ENCODE data around the gene MBTPS1.

MBTPS1 gene

DNA sequence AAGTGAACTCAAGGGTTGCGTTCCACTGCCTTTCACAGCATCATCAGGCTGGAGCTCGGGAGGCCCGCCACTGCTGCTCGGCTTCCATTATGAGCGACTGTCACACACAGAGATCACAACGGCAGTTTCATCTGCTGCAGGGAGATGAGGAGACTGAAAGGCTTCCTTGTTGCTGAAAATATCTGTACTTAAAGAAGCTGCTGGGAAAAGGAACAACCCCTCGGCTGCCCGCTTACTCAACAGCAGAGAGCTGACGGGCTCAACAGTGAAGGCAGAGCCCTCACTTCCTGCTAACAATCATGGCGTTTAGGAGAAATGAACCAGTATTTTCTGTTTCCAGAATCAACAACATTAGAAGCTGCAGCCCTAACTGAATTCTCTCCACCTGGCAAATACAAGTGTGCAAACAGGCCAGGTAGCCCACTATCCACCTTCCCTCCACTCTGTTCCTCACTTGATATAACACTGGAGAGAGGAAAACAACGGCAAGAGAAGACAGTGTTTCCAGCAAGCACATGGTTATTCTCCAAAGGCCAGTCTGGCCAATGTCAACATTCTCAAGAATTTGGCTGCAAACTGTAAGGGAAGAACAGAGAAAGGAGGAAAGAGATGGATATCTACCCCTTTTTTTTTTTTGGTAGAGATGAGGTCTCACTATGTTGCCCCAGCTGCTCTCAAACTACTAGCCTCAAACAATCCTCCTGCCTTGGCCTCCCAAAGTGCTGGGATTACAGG, 33.7 kb downstream of the MBTPS1 start:
- peak overlapping the region; percentile 52 for H3K27ac Mint-ChIP-seq
- peaks cover 70% of the 10 kb centered on the region for H3K36me3 Mint-ChIP-seq (ENCODE audit: low read depth)
- no peaks in the 10 kb centered on the region for H3K27me3 Mint-ChIP-seq (ENCODE audit: low read depth, poor library complexity)
- H3K4me1 Mint-ChIP-seq = peaks cover 10% of the 10 kb centered on the region
- no peaks in the 10 kb centered on the region for H3K9me3 Mint-ChIP-seq
- TF ChIP-seq, protein P1, sequence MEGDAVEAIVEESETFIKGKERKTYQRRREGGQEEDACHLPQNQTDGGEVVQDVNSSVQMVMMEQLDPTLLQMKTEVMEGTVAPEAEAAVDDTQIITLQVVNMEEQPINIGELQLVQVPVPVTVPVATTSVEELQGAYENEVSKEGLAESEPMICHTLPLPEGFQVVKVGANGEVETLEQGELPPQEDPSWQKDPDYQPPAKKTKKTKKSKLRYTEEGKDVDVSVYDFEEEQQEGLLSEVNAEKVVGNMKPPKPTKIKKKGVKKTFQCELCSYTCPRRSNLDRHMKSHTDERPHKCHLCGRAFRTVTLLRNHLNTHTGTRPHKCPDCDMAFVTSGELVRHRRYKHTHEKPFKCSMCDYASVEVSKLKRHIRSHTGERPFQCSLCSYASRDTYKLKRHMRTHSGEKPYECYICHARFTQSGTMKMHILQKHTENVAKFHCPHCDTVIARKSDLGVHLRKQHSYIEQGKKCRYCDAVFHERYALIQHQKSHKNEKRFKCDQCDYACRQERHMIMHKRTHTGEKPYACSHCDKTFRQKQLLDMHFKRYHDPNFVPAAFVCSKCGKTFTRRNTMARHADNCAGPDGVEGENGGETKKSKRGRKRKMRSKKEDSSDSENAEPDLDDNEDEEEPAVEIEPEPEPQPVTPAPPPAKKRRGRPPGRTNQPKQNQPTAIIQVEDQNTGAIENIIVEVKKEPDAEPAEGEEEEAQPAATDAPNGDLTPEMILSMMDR (IDR thresholded peaks at IDR 0.05) = no peak
- DNase-seq = no peak
- H3K4me3 Mint-ChIP-seq = no peak overlapping the region

DNA sequence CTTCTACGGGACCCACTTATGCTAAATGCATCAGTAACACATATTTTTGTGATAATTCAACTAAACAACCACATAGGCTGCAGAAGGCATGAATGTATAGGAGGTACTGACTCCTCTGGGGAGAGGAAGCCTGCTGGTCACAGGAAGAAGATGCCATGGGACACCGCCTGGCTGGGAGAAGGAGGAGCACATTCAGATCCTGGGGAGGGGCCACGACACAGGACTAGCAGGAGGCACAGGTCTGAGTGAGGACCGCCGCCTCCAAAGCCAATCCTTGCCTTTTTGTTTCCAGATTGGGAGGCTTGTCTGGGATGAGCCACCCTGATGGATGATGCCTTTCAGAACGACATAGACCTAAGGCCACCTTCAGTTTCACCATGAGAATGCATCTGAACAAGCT, 34.6 kb downstream of the MBTPS1 start:
- DNase-seq = no peak
- Mint-ChIP-seq H3K27ac (no peak overlapping the region), H3K9me3 (peaks cover 5% of the 10 kb centered on the region), H3K4me1 (peaks cover 10% of the 10 kb centered on the region), H3K27me3 (ENCODE audit: low read depth, poor library complexity) (no peaks in the 10 kb centered on the region), H3K36me3 (ENCODE audit: low read depth) (peaks cover 72% of the 10 kb centered on the region), H3K4me3 (no peak overlapping the region)
- TF ChIP-seq, protein P1 (IDR thresholded peaks at IDR 0.05) = no peak

DNA sequence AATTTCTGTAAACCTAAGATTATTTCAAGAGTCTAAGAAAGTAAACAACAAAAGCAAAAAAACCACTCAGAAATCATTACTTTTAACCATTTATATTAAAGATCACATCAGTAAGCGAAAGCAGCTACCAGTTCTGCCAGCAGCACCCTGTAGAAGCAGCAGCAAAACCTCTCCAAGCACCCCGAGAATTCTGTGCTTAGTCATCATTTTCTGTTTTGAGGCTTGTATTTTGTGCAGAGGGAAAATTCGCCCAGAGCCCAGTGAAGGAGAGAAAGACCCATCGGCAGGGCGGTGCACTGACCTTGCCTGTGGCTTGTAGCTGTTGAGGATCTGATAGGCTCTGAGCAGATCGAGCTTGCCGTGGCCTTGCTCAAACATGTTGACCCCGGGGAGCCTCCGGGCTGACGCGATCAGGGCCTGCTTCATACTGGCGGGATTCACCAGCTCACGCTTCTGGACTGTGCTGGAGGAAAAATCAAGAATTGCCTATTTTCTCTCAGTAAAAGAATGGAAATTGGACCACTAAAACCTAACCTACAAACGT, 35.2 kb downstream of the MBTPS1 start:
- no peaks in the 10 kb centered on the region for H3K27me3 Mint-ChIP-seq (ENCODE audit: low read depth, poor library complexity)
- peaks cover 10% of the 10 kb centered on the region for H3K4me1 Mint-ChIP-seq
- H3K4me3 Mint-ChIP-seq = no peak overlapping the region
- peaks cover 74% of the 10 kb centered on the region for H3K36me3 Mint-ChIP-seq (ENCODE audit: low read depth)
- DNase-seq = no peak
- H3K9me3 Mint-ChIP-seq = peaks cover 6% of the 10 kb centered on the region
- H3K27ac Mint-ChIP-seq = peak overlapping the region; percentile 36
- TF ChIP-seq, protein P1 (IDR thresholded peaks at IDR 0.05) = no peak

GRCh38 chr16:84080813-84081212, 35.9 kb downstream of the MBTPS1 start:
- H3K27ac Mint-ChIP-seq = peak overlapping the region; percentile 36
- peaks cover 73% of the 10 kb centered on the region for H3K36me3 Mint-ChIP-seq (ENCODE audit: low read depth)
- H3K27me3 Mint-ChIP-seq (ENCODE audit: low read depth, poor library complexity) = no peaks in the 10 kb centered on the region
- H3K4me3 Mint-ChIP-seq = no peak overlapping the region
- H3K9me3 Mint-ChIP-seq = peaks cover 6% of the 10 kb centered on the region
- no peak for DNase-seq
- TF ChIP-seq, protein P1 (IDR thresholded peaks at IDR 0.05) = no peak
- H3K4me1 Mint-ChIP-seq = peaks cover 10% of the 10 kb centered on the region

DNA sequence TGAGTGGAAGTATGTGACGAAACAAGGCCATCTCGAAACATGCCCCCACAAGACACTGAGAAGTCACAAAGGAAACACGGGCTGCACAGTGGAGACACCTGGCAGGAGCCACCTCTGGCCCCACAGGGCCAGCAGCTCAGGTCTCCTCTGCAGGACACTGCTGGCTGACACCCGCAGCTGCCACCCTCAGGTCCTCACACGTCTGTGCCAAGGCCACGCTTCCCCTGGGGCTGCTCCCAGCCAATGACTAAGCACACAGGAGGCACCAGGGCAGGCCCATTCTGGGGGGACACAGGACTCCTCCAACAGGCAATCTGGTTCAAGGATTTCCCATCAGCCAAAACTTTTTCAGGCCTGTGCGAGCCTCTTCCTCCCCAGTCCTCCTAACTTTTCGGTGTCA, 36.4 kb downstream of the MBTPS1 start:
- Mint-ChIP-seq H3K27me3 (ENCODE audit: low read depth, poor library complexity) (no peaks in the 10 kb centered on the region), H3K36me3 (ENCODE audit: low read depth) (peaks cover 77% of the 10 kb centered on the region), H3K27ac (peak overlapping the region; percentile 3), H3K9me3 (peaks cover 6% of the 10 kb centered on the region), H3K4me1 (peaks cover 10% of the 10 kb centered on the region), H3K4me3 (no peak overlapping the region)
- DNase-seq = no peak
- TF ChIP-seq, protein P1 (IDR thresholded peaks at IDR 0.05) = no peak

DNA sequence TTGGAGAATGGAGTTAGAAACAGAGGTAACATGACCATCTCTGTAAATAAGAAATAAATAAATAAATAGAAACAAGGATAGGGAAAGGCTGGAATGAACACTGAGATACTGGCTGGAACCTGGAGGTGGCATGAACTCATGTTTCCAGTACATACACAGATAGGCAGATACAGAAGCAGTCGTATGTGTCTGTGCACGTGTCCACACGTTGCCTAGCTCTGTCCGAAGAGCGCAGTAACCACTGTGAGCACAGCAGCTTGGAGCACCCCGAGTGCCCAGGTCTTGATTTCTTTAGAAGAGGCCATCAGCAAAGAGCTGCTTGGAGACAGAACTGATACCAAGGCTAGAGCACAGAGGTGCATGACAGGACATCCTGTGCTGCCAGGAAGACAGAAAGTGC, 37.1 kb downstream of the MBTPS1 start:
- TF ChIP-seq, protein P1 (IDR thresholded peaks at IDR 0.05) = no peak
- no peaks in the 10 kb centered on the region for H3K27me3 Mint-ChIP-seq (ENCODE audit: low read depth, poor library complexity)
- peaks cover 10% of the 10 kb centered on the region for H3K4me1 Mint-ChIP-seq
- peaks cover 6% of the 10 kb centered on the region for H3K9me3 Mint-ChIP-seq
- no peak overlapping the region for H3K4me3 Mint-ChIP-seq
- peaks cover 84% of the 10 kb centered on the region for H3K36me3 Mint-ChIP-seq (ENCODE audit: low read depth)
- H3K27ac Mint-ChIP-seq = no peak overlapping the region
- DNase-seq = no peak
